Upper lobe of right lung (tissue), 1 donor: Measurements from ENCODE around the gene DEFB123. TPM values are rescaled to one million over a fixed set of nuclear protein-coding genes. Genes with fewer than 3 reads are reported as not detected.

Experiments used
- ATAC-seq: fragments of 200-7000 bp; cut with Tn5 transposase; one replicate; pipeline ENCODE4 v1.9.1; 2020; ENCODE audit warnings: mild to moderate bottlenecking, moderate library complexity
- DNase-seq: peaks from one replicate; pipeline ENCODE4 v3.0.0-alpha.2; 2020
- H3K27ac ChIP-seq: fragments of 200-600 bp; one replicate; pipeline ENCODE4 v1.8.0; 2022
- H3K27me3 ChIP-seq: fragments of 200-600 bp; one replicate; pipeline ENCODE4 v1.8.0; 2022; ENCODE audit warnings: mild to moderate bottlenecking
- H3K36me3 ChIP-seq: fragments of 200-600 bp; one replicate; pipeline ENCODE4 v1.8.0; 2022
- H3K4me1 ChIP-seq: fragments of 200-600 bp; one replicate; pipeline ENCODE4 v1.8.0; 2022
- H3K4me3 ChIP-seq: fragments of 200-600 bp; one replicate; pipeline ENCODE4 v1.8.0; 2022; ENCODE audit warnings: mild to moderate bottlenecking
- H3K9me3 ChIP-seq: fragments of 200-600 bp; one replicate; pipeline ENCODE4 v1.8.0; 2022
- CTCF ChIP-seq: fragments of 200-600 bp; IDR thresholded peaks from one replicate; pipeline ENCODE4 v1.8.0; 2022; ENCODE audit warnings: antibody characterized with exemption
- intact Hi-C: fragments of 100-400 bp; cut with DNase I; formaldehyde crosslinking; loops from one replicate; pipeline ENCODE4 v1.11.0; 2022
- total RNA-seq: library from RNA; stranded (reverse); fragmentation: NEBNext Ultra II Directional; extraction: Animal tissue kit (Norgen Biotek cat#: 25700); gene quantifications from one replicate; pipeline ENCODE4 v1.2.1, GENCODE V29; 2021
- donor health status: DM: no; HTN: yes; CAD: no; lungs with severe emphysema.

The DEFB123 gene
- total RNA-seq, 1 donor from 2014 or later = not detected

GRCh38 chr20:31475472-31476293 is 35.3 kb downstream of the DEFB123 start:
- no peak for DNase-seq
- peak; percentile 10 for ATAC-seq
- peak overlapping the region; percentile 57 for H3K4me3 ChIP-seq

GRCh38 chr20:31476294-31476585 is 35.8 kb downstream of the DEFB123 start:
- H3K36me3 ChIP-seq = no peaks in the 10 kb centered on the region
- ATAC-seq (no peak), DNase-seq (no peak)
- peak overlapping the region; percentile 57 for H3K4me3 ChIP-seq
- intact Hi-C loops = no loop called here
- no peaks in the 10 kb centered on the region for H3K9me3 ChIP-seq
- H3K4me1 ChIP-seq = peaks cover 14% of the 10 kb centered on the region
- H3K27me3 ChIP-seq = peaks cover 21% of the 10 kb centered on the region
- H3K27ac ChIP-seq = no peak overlapping the region
- TF ChIP-seq CTCF = no peak

More at GRCh38 chr20:31475472-31476293, 35.3 kb downstream of the DEFB123 start:
- no peak for TF ChIP-seq CTCF
- H3K36me3 ChIP-seq = no peaks in the 10 kb centered on the region
- peaks cover 14% of the 10 kb centered on the region for H3K4me1 ChIP-seq
- H3K27me3 ChIP-seq = peaks cover 21% of the 10 kb centered on the region
- intact Hi-C loops = no loop called here
- no peaks in the 10 kb centered on the region for H3K9me3 ChIP-seq
- H3K27ac ChIP-seq = peak overlapping the region; percentile 42

GRCh38 chr20:31476643-31477215 is 36.3 kb downstream of the DEFB123 start:
- TF ChIP-seq CTCF = no peak
- no peaks in the 10 kb centered on the region for H3K9me3 ChIP-seq
- H3K36me3 ChIP-seq = no peaks in the 10 kb centered on the region
- ATAC-seq (no peak), DNase-seq (no peak)
- H3K27me3 ChIP-seq = peaks cover 21% of the 10 kb centered on the region
- peaks cover 14% of the 10 kb centered on the region for H3K4me1 ChIP-seq
- no peak overlapping the region for H3K27ac ChIP-seq
- intact Hi-C loops = no loop called here
- H3K4me3 ChIP-seq = no peak overlapping the region

GRCh38 chr20:31484001-31484400 is 43.6 kb downstream of the DEFB123 start:
- Histone ChIP-seq H3K36me3 (no peaks in the 10 kb centered on the region), H3K27me3 (peaks cover 9% of the 10 kb centered on the region), H3K4me3 (no peak overlapping the region), H3K9me3 (no peaks in the 10 kb centered on the region), H3K27ac (no peak overlapping the region), H3K4me1 (no peaks in the 10 kb centered on the region)
- DNase-seq (no peak), ATAC-seq (peak; percentile 33)
- intact Hi-C loops = no loop called here
- no peak for TF ChIP-seq CTCF

- ATAC-seq = peak; percentile 66
- H3K9me3 ChIP-seq = no peaks in the 10 kb centered on the region
- peaks cover 9% of the 10 kb centered on the region for H3K27me3 ChIP-seq
- H3K4me1 ChIP-seq = no peaks in the 10 kb centered on the region
- intact Hi-C loops = no loop called here
- no peak for TF ChIP-seq CTCF
- peak overlapping the region; percentile 16 for H3K4me3 ChIP-seq
- DNase-seq = peak; percentile 69
- peak overlapping the region; percentile 77 for H3K27ac ChIP-seq
- H3K36me3 ChIP-seq = no peaks in the 10 kb centered on the region
Measured at GRCh38 chr20:31485450-31486339, 45.3 kb downstream of the DEFB123 start.
